Mucosa of stomach (tissue), 1 donor: ENCODE measurements around the gene TPRX1.
"Not testable (repeated sequence)": the region's sequence is repeated elsewhere in the genome, so short reads cannot be mapped to it uniquely, and the experiment has no call there.

Experiments
- H3K27me3 ChIP-seq: one replicate; pipeline ENCODE4 v1.7.0; 2013; ENCODE audit warnings: mild to moderate bottlenecking, low read length; ENCODE audit not compliant: control insufficient read depth, insufficient read depth
- H3K36me3 ChIP-seq: one replicate; pipeline ENCODE4 v1.7.0; 2013; ENCODE audit warnings: low read length; ENCODE audit not compliant: control insufficient read depth, insufficient read depth
- H3K4me1 ChIP-seq: one replicate; pipeline ENCODE4 v1.7.0; 2013; ENCODE audit warnings: mild to moderate bottlenecking, low read length; ENCODE audit not compliant: control insufficient read depth, insufficient read depth
- H3K4me3 ChIP-seq: one replicate; pipeline ENCODE4 v1.7.0; 2013; ENCODE audit warnings: low read length
- H3K9ac ChIP-seq: one replicate; pipeline ENCODE4 v1.7.0; 2013; ENCODE audit warnings: mild to moderate bottlenecking, low read length, moderate library complexity
- H3K9me3 ChIP-seq: one replicate; pipeline ENCODE4 v1.7.0; 2013; ENCODE audit warnings: mild to moderate bottlenecking, low read length, moderate library complexity; ENCODE audit not compliant: control insufficient read depth
- donor health status: Pancreatic carcinoma.

TPRX1 gene, protein sequence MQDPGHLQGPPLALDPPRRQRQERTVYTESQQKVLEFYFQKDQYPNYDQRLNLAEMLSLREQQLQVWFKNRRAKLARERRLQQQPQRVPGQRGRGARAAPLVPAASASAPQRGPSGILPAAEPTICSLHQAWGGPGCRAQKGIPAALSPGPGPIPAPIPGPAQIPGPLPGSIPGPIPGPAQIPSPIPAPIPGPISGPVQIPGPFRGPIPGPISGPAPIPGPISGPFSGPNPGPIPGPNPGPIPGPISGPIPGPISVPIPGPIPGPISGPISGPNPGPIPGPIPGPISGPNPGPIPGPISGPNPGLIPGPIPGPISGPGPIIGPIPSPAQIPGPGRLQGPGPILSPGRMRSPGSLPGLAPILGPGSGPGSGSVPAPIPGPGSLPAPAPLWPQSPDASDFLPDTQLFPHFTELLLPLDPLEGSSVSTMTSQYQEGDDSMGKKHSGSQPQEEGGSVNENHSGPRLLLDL

DNA sequence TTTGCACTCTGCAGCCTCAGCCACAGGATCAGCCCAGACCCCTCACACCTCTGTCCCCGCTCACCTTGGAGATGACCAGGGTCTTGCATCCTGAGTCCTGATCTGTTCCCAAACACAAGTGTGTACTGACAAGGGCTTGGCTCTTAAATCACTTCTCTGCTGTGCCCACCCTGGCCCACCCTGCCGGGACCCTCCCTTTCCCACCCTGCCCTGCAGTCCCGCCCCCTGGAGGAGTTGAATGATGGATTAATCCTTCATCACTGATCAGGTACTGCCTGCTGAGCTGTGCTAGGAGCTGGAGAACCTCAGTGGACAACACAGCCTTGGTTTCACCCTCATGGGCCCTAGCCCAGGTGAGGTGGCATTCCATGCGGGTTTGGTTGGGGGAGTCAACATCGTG is at the start of gene TPRX1:
Gene TPRX1, minus strand, starts transcription at position 101 of the 400 bp plus-strand sequence. Its CDS starts 12 bp downstream, at position 89.
- not testable (repeated sequence) for H3K4me3 ChIP-seq

DNA sequence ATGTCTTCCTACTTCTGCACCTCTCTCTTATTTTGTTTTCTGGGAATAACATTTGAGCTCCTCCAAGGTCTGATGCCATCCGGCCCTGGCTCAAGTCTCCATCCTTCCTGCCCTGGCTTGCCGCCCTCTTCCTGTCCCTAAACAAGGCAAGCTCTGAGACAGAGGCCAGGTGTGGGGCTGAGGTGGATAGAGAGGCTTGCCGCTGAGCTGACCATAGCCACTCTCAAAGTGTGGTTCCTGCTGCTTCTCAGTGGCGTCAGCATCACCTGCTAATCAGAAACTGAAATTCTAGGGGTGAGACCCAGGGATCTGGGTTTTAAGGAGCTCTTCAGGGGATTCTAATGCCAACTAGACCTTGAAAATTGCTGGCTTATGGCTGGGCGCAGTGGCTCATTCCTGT is 48.7 kb upstream of the TPRX1 start:
- no peaks in the 10 kb centered on the region for H3K4me1 ChIP-seq
- no peak overlapping the region for H3K9ac ChIP-seq
- no peak overlapping the region for H3K4me3 ChIP-seq
- H3K36me3 ChIP-seq = no peaks in the 10 kb centered on the region
- no peaks in the 10 kb centered on the region for H3K9me3 ChIP-seq
- H3K27me3 ChIP-seq = peaks cover 19% of the 10 kb centered on the region

More for the DNA sequence above, at the start of gene TPRX1:
- H3K27me3 ChIP-seq, H3K9me3 ChIP-seq, H3K4me1 ChIP-seq, H3K36me3 ChIP-seq, H3K9ac ChIP-seq: not testable (repeated sequence)

DNA sequence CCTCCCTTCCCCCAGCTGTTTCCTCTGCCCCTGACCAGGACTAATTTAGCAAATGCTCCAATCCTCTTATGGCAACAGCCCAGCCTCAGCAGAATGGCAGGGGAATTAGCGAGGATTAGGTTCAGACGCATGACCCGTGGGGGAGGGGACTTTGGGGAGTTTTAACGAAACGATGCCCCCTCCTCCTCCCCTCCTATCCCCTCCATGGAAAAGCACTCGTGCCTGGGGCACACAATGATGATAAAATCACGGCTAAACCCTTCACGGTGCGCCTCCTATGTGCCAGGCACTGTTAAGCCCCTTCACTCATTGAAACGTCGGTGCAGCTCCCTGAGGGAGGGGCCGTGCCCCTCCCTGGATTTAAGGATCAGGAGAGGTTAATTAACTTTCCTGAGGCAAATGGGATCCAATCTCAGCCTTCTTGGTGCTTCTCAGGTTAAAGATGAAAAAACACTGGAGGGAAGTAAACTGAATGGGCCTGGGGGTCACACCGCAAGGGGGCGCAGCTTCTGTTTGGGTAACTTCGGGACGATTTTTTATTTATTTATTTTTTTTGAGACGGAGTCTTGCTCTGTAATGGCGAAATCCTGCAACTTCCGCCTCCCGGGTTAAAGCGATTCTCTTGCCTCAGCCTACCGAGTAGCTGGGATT is 44.6 kb upstream of the TPRX1 start:
- Histone ChIP-seq H3K9ac (no peak overlapping the region), H3K9me3 (no peaks in the 10 kb centered on the region), H3K4me3 (no peak overlapping the region), H3K36me3 (no peaks in the 10 kb centered on the region), H3K4me1 (no peaks in the 10 kb centered on the region), H3K27me3 (peaks cover 19% of the 10 kb centered on the region)

DNA sequence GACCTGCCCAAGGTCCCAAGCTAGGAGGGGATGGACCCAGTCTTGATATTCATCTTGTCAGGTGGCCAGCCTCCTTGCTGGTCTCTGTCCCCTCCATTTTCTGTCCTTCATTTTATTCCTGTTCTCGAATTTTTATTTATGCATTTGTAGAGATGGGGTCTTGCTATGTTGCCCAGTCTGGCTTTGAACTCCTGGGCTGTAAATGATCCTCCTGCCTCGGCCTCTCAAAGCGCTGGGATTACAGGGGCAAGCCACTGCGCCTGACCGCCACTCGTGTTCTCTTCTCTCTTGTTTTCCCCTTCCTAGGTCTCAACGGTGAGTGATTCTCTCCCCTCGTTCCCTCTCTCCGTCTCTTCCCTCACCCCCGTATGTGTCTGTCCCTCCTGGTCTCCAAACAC is 44.1 kb upstream of the TPRX1 start:
- Histone ChIP-seq H3K27me3 (peaks cover 19% of the 10 kb centered on the region), H3K4me1 (no peaks in the 10 kb centered on the region), H3K4me3 (no peak overlapping the region), H3K9me3 (no peaks in the 10 kb centered on the region), H3K9ac (no peak overlapping the region), H3K36me3 (no peaks in the 10 kb centered on the region)

DNA sequence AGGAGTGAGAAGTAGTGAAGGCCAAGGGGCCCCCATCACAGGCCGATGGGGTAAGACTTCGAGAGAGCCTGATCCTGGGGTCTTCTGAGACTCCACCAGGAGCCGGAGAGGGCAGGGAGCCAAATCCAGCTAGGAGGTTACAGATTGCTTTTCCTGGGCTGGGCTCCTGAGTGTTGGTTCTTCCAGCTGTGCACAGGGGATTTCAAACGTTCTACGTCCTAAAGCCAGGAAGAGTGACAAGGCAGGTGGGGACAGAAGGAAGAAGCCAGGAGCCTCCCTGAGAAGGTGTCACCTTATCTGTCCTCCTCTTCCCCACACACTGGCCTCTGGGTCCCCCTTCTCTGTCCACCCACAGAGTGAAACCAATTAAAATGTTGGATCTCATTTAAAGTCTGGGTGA is 38.6 kb upstream of the TPRX1 start:
- Histone ChIP-seq H3K4me1 (no peaks in the 10 kb centered on the region), H3K36me3 (no peaks in the 10 kb centered on the region), H3K4me3 (no peak overlapping the region), H3K9me3 (no peaks in the 10 kb centered on the region), H3K9ac (no peak overlapping the region), H3K27me3 (peaks cover 15% of the 10 kb centered on the region)

DNA sequence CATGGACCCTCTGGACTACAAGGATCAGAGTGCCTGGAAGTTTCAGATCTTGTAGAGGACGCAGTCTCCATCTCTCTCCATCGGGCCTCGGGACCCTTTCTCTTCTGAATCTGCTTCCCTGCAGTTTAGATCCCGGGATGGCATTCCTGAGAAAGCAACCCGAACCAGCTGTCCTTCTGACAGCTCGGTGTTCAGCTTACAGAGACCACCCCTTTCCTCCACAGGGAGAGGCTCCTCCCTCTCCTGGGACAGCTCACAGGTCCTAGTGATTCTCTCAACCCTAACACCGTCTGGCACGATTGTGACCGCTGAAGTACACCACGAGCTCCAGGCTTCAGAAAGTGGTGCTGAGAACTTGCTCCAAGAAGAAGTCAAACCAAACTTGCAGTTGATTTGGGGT is 35.6 kb upstream of the TPRX1 start:
- Histone ChIP-seq H3K36me3 (no peaks in the 10 kb centered on the region), H3K9ac (no peak overlapping the region), H3K9me3 (no peaks in the 10 kb centered on the region), H3K4me3 (no peak overlapping the region), H3K27me3 (peaks cover 15% of the 10 kb centered on the region), H3K4me1 (no peaks in the 10 kb centered on the region)

DNA sequence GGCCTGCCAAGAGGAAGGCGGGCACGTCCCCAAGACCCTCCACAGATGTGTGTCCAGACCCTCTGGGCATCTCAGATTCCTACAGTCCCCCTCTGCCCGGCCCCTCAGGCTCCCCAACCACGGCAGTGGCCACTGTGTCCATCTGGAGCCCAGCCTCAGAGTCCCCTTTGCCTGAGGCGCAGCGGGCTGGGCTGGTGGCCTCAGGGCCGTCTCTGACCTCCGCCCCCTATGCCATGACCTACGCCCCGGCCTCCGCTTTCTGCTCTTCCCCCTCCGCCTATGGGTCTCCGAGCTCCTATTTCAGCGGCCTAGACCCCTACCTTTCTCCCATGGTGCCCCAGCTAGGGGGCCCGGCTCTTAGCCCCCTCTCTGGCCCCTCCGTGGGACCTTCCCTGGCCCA is 35.1 kb upstream of the TPRX1 start:
- Histone ChIP-seq H3K27me3 (peaks cover 15% of the 10 kb centered on the region), H3K9ac (no peak overlapping the region), H3K4me1 (no peaks in the 10 kb centered on the region), H3K4me3 (no peak overlapping the region), H3K36me3 (no peaks in the 10 kb centered on the region), H3K9me3 (no peaks in the 10 kb centered on the region)

DNA sequence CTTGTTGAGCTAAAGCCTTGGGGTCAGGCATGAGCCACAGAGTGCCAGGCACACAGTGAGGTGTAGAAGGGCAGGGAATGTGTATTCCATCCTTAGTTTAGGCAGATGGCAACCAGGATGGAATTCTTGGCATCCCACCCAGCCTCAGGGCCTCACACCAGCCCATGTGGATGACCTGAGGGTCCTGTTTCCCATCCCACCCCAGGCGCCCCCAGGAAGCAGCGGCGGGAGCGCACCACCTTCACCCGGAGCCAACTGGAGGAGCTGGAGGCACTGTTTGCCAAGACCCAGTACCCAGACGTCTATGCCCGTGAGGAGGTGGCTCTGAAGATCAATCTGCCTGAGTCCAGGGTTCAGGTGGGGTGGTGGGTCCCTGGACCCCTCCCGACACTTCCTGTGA is 31.7 kb upstream of the TPRX1 start:
- H3K4me1 ChIP-seq = no peaks in the 10 kb centered on the region

DNA sequence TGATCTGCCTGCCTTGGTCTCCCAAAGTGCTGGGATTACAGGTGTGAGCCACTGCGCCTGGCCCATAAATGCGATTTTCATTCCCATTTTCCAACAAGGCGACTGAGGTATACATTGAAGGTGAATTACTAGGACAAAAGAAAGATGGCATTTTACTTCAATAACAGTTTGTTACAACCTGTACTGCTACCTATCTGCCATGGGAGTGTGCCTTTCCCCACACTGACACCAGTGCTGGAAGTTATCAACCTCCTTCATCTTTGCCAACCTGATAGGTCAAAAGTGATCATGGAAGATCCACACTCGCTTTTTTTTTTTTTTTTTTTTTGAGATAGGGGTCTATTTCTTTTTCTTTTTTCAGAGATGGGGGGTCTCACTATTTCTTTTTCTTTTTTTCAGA is 28.4 kb upstream of the TPRX1 start:
- no peaks in the 10 kb centered on the region for H3K36me3 ChIP-seq
- H3K9ac ChIP-seq = no peak overlapping the region
- peaks cover 4% of the 10 kb centered on the region for H3K27me3 ChIP-seq
- no peak overlapping the region for H3K4me3 ChIP-seq
- H3K9me3 ChIP-seq = no peaks in the 10 kb centered on the region
- H3K4me1 ChIP-seq = no peaks in the 10 kb centered on the region

More for the DNA sequence above, 31.7 kb upstream of the TPRX1 start:
- Histone ChIP-seq H3K36me3 (no peaks in the 10 kb centered on the region), H3K9me3 (no peaks in the 10 kb centered on the region), H3K4me3 (no peak overlapping the region), H3K27me3 (peaks cover 7% of the 10 kb centered on the region), H3K9ac (no peak overlapping the region)

DNA sequence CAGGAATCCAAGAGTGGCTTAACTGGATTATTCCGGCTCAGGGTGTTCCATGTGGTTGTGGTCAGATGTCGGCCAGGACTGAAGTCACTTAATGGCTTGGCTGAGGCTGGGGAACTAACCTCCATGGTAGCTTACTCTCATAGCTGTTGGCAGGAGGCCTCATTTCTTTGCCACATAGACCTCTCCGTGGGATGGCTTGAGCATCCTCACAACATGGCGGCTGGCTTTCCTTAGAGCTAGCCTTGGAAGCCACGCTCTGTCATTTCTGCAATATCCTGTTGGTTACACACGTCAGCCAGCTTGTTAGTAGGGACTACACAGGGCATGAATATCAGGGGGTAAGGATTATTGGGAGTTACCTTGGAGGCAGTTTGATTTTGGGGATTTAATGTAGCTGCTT is 22.4 kb upstream of the TPRX1 start:
- H3K9ac ChIP-seq = no peak overlapping the region
- H3K36me3 ChIP-seq = no peaks in the 10 kb centered on the region
- no peaks in the 10 kb centered on the region for H3K4me1 ChIP-seq
- peaks cover 5% of the 10 kb centered on the region for H3K27me3 ChIP-seq
- no peaks in the 10 kb centered on the region for H3K9me3 ChIP-seq
- H3K4me3 ChIP-seq = no peak overlapping the region

DNA sequence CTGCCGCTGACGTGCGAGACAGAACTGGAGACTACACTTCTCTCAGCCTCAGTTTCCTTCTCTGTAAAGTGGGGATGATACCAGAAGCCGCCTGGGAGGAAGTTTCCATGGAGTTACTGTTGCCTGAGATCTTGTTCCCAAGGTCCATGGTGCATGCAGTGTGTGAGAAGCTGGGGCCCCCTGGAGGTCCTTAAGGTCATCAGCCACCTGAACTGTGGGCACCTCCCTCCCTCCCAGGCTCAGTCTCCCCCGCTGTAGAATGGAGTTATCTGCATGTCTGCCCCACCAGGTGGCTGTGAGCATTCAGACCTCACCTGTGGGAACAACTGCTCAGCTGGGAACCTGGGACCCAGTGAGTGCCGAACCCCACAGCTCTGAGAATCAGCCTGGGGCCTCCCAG is 20.0 kb upstream of the TPRX1 start:
- Histone ChIP-seq H3K4me3 (no peak overlapping the region), H3K9ac (no peak overlapping the region), H3K27me3 (peaks cover 24% of the 10 kb centered on the region), H3K9me3 (no peaks in the 10 kb centered on the region), H3K4me1 (no peaks in the 10 kb centered on the region), H3K36me3 (no peaks in the 10 kb centered on the region)

DNA sequence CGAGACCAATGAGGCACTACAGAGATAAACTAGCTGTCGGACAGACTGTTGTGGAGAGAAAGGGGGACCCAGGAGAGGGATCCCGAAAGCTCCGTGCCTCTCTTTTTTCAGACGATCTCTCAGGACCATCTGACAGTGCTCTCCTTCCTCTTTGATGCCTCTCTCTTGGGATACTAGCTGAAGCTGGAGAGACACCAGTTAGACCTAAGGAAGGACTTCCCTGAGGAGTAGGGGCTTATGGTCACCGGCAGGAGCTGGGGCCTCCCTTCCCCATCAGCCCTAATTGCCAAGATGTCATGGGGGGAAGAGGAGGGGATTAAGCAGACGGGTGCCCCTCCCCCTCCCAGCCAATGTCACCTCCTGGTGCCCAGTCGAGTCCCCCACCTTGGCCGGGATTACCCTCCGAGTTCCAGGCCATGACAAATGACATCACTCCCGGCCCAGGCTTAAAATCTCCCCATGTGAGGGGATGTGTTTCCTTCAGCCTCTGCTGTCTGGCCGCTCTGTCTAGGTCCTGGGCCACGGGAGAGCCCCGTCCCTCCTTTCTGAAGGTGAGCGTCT is 17.2 kb upstream of the TPRX1 start, which contains the start of gene CRX:
Gene CRX, plus strand, starts transcription at position 478 of the 561 bp plus-strand sequence. CDS start 12,507 bp downstream, outside the sequence.
- Histone ChIP-seq H3K9me3 (no peaks in the 10 kb centered on the region), H3K27me3 (peaks cover 24% of the 10 kb centered on the region), H3K4me1 (no peaks in the 10 kb centered on the region), H3K9ac (no peak within 1 kb of the TSS), H3K36me3 (no peaks in the 10 kb centered on the region), H3K4me3 (no peak within 1 kb of the TSS)
